Measurements from ENCODE around the gene FBXL17. TPM values are rescaled to one million over a fixed set of nuclear protein-coding genes. Genes with fewer than 3 reads are reported as not detected.

FBXL17 gene
- total and polyA plus RNA-seq, 2 of the 13 experiments (the other 11 are each of a cell fraction or from before 2014, with no cell fraction given), result 3.0 to 7.9 TPM

GRCh38 chr5:108381954-108382783, at the start of gene FBXL17 (continued):
- TF ChIP-seq ZBTB40 (IDR thresholded peaks at IDR 0.05) (no peak; the same call in 1 of the 2 replicates), ZBTB40 (CRISPR knock-in tag; IDR thresholded peaks at IDR 0.05) (peak; percentile 66; the same call in 1 of the 2 replicates), ZBED4 (CRISPR knock-in tag; IDR thresholded peaks at IDR 0.05; ENCODE audit: borderline replicate concordance) (peak; percentile 67; the same call in 1 of the 2 replicates), ZNF691 (CRISPR knock-in tag; IDR thresholded peaks at IDR 0.05; ENCODE audit: borderline replicate concordance, low read depth) (peak; percentile 92; the same call in 1 of the 2 replicates), ZNF33A (CRISPR knock-in tag; IDR thresholded peaks at IDR 0.05; ENCODE audit: borderline replicate concordance) (no peak), DPF2 (CRISPR knock-in tag; IDR thresholded peaks at IDR 0.05; ENCODE audit: borderline replicate concordance, low read depth) (peak; percentile 54; the same call in 1 of the 2 replicates), NR2F1 (CRISPR knock-in tag; IDR thresholded peaks at IDR 0.05) (no peak), ZNF776 (CRISPR knock-in tag; IDR thresholded peaks at IDR 0.05) (peak; percentile 69; the same call in 1 of the 2 replicates)
- TF ChIP-seq, protein P1, sequence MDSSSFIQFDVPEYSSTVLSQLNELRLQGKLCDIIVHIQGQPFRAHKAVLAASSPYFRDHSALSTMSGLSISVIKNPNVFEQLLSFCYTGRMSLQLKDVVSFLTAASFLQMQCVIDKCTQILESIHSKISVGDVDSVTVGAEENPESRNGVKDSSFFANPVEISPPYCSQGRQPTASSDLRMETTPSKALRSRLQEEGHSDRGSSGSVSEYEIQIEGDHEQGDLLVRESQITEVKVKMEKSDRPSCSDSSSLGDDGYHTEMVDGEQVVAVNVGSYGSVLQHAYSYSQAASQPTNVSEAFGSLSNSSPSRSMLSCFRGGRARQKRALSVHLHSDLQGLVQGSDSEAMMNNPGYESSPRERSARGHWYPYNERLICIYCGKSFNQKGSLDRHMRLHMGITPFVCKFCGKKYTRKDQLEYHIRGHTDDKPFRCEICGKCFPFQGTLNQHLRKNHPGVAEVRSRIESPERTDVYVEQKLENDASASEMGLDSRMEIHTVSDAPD (CRISPR knock-in tag; IDR thresholded peaks at IDR 0.05), result peak; percentile 89; the same call in 1 of the 2 replicates
